Spleen (tissue), 7 donors: ENCODE measurements around the gene BSN.

ENCODE experiments used
- POLR2A ChIP-seq, 3 donors: fragments of 450-650 bp; IDR thresholded peaks; one replicate each; pipeline ENCODE4 v1.5.1; 2017; ENCODE audit warnings: antibody characterized with exemption in 3 of 3, mild to moderate bottlenecking in 1 of 3
- POLR2AphosphoS5 ChIP-seq, 3 donors: sonication (generic); formaldehyde crosslinking; IDR thresholded peaks; one replicate each; pipeline ENCODE4 v1.5.1; 2017; ENCODE audit warnings: antibody characterized with exemption in 3 of 3
- TF ChIP-seq, protein P1 (sequence below), 11 experiments: fragments of 200-600 bp in 7 of 11; fragments of 450-650 bp in 4 of 11; sonication (generic) in 4 of 11; IDR thresholded peaks in 8 of 11; conservative IDR thresholded peaks in 3 of 11; 1 replicate in 7 of 11; 2 replicates in 4 of 11; pipeline versions ENCODE4 v1.4.0 to v1.8.0; 2016 to 2021; ENCODE audit warnings: antibody characterized with exemption in 11 of 11, inconsistent platforms in 4 of 11, mild to moderate bottlenecking in 1 of 11
- donor health status: DM: no; HTN: no; CAD: no; lungs with moderate emphysema.
- donor health status: DM: no; HTN: no; CAD: no.
- donor health status: DM: no; HTN: no; CAD: no.

DNA sequence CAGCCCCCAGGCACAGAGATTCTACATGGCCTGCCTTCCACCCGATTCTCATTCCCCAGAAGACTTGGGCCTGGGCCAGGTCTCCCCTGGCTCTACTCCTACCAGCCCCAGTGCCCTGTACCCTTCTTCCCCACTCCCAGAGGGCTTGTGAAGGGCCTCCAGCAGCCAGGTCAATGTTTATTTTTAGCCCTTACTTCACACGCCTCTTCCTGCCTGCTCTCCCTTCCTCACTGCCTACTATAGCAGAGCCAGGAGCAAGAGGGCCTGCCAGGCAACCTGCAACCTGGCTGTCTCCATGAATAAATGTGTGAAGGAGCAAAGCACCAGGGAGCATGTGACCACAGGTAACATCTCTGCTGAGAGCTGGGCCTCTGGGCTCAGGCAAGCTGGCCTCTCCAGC, 93.5 kb downstream of the BSN start:
- no peak for TF ChIP-seq POLR2AphosphoS5 (IDR thresholded peaks at IDR 0.05)
- TF ChIP-seq, protein P1, sequence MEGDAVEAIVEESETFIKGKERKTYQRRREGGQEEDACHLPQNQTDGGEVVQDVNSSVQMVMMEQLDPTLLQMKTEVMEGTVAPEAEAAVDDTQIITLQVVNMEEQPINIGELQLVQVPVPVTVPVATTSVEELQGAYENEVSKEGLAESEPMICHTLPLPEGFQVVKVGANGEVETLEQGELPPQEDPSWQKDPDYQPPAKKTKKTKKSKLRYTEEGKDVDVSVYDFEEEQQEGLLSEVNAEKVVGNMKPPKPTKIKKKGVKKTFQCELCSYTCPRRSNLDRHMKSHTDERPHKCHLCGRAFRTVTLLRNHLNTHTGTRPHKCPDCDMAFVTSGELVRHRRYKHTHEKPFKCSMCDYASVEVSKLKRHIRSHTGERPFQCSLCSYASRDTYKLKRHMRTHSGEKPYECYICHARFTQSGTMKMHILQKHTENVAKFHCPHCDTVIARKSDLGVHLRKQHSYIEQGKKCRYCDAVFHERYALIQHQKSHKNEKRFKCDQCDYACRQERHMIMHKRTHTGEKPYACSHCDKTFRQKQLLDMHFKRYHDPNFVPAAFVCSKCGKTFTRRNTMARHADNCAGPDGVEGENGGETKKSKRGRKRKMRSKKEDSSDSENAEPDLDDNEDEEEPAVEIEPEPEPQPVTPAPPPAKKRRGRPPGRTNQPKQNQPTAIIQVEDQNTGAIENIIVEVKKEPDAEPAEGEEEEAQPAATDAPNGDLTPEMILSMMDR (IDR thresholded peaks at IDR 0.05 in 8 of 11, conservative IDR thresholded peaks at IDR 0.05 in 3 of 11) = no peak
- no peak for TF ChIP-seq POLR2A (IDR thresholded peaks at IDR 0.05)
